Testis (tissue), 3 donors: Measurements from ENCODE around the gene RND3. TPM values are rescaled to one million over a fixed set of nuclear protein-coding genes. Genes with fewer than 3 reads are reported as not detected.

Experiments used
- DNase-seq: peaks from one replicate; pipeline ENCODE4 v3.0.0-alpha.2; 2019
- H3K27ac ChIP-seq, 2 donors: fragments of 200-600 bp; sonication (generic); one replicate each; pipeline ENCODE4 v1.5.1; 2019
- H3K27me3 ChIP-seq: fragments of 200-600 bp; sonication (generic); one replicate; pipeline ENCODE4 v1.5.1; 2019
- H3K36me3 ChIP-seq: fragments of 200-600 bp; sonication (generic); one replicate; pipeline ENCODE4 v1.5.1; 2017; ENCODE audit warnings: low read depth; ENCODE audit errors: missing control alignments
- H3K4me1 ChIP-seq: fragments of 200-600 bp; sonication (generic); one replicate; pipeline ENCODE4 v1.5.1; 2019
- H3K4me3 ChIP-seq, 2 donors: fragments of 200-600 bp; sonication (generic); one replicate each; pipeline ENCODE4 v1.5.1; 2017 to 2019
- H3K9me3 ChIP-seq: fragments of 200-600 bp; sonication (generic); one replicate; pipeline ENCODE4 v1.5.1; 2017
- CTCF ChIP-seq, 3 experiments: fragments of 450-650 bp in 2 of 3; fragments of 200-600 bp in 1 of 3; sonication (generic) in 1 of 3; IDR thresholded peaks; one replicate each; pipeline ENCODE4 v1.5.1; 2016 to 2019; ENCODE audit warnings: antibody characterized with exemption in 3 of 3, mild to moderate bottlenecking in 2 of 3, moderate library complexity in 1 of 3
- POLR2A ChIP-seq: fragments of 450-650 bp; IDR thresholded peaks from one replicate; pipeline ENCODE4 v1.6.1; 2017; ENCODE audit warnings: antibody characterized with exemption, mild to moderate bottlenecking, moderate library complexity
- WGBS, 2 donors: methylation state at CpG; one replicate each; pipeline ENCODE4 v1.1.5; 2018; 5-methylcytosine and 5-hydroxymethylcytosine counted together
- intact Hi-C: fragments of 100-400 bp; cut with DNase I; formaldehyde crosslinking; loops from one replicate; pipeline ENCODE4 v1.15.1; 2023; ENCODE audit warnings: low total_unique reads
- polyA plus RNA-seq: library from polyadenylated mRNA; stranded (reverse); fragments of 350-450 nt; fragmentation: Illumina TruSeq; extraction: RNeasy Lipid Tissue Mini Kit (QIAGEN cat#74804); gene quantifications from one replicate; pipeline ENCODE4 v1.2.3, GENCODE V29; 2014; ENCODE audit warnings: low read depth, low replicate concordance; ENCODE audit not compliant: insufficient read depth
- total RNA-seq, 2 donors: library from RNA; depleted of rRNA; stranded (reverse); fragments of >200 nt; gene quantifications; one replicate each; pipeline ENCODE4 v1.2.3, GENCODE V29; 2016

RND3 gene
- total and polyA plus RNA-seq, 3 donors from 2014 or later, result 5.0 to 10.2 (median 8.0) TPM

- no peak for TF ChIP-seq POLR2A
- no peak for TF ChIP-seq CTCF (IDR thresholded peaks at IDR 0.05)
- Histone ChIP-seq H3K27ac (no peak overlapping the region), H3K27me3 (no peaks in the 10 kb centered on the region), H3K4me1 (no peaks in the 10 kb centered on the region), H3K9me3 (no peaks in the 10 kb centered on the region), H3K4me3 (no peak overlapping the region), H3K36me3 (no peaks in the 10 kb centered on the region)
- DNase-seq, result no peak
- intact Hi-C loops, result no loop called here
- WGBS, 2 donors, result 86 to 93% methylated on average over 3 of the region's 3 CpGs
Measured at GRCh38 chr2:150473767-150474166, 13.7 kb downstream of the RND3 start.

- Histone ChIP-seq H3K27me3 (no peaks in the 10 kb centered on the region), H3K4me3 (no peak overlapping the region), H3K9me3 (no peaks in the 10 kb centered on the region), H3K36me3 (no peaks in the 10 kb centered on the region), H3K27ac (no peak overlapping the region), H3K4me1 (no peaks in the 10 kb centered on the region)
- no peak for TF ChIP-seq POLR2A
- TF ChIP-seq CTCF (IDR thresholded peaks at IDR 0.05), result no peak
- 54 to 63% methylated on average over 2 of the region's 2 CpGs for WGBS, 2 donors
- intact Hi-C loops, result no loop called here
- DNase-seq, result no peak
Measured at GRCh38 chr2:150472511-150472899, 15.0 kb downstream of the RND3 start.

- Histone ChIP-seq H3K4me1 (no peaks in the 10 kb centered on the region), H3K9me3 (no peaks in the 10 kb centered on the region), H3K27me3 (no peaks in the 10 kb centered on the region), H3K4me3 (no peak overlapping the region), H3K36me3 (no peaks in the 10 kb centered on the region), H3K27ac (no peak overlapping the region)
- TF ChIP-seq CTCF (IDR thresholded peaks at IDR 0.05), result no peak
- TF ChIP-seq POLR2A, result no peak
- DNase-seq, result no peak
- intact Hi-C loops, result no loop called here
- WGBS, 2 donors, result 57 to 76% methylated on average over 3 of the region's 3 CpGs
Measured at GRCh38 chr2:150471813-150472510, 15.5 kb downstream of the RND3 start.

- no peak for DNase-seq
- no peaks in the 10 kb centered on the region for H3K27me3 ChIP-seq
- H3K27ac ChIP-seq, result no peak overlapping the region
- H3K9me3 ChIP-seq, result no peaks in the 10 kb centered on the region
- no peaks in the 10 kb centered on the region for H3K36me3 ChIP-seq
- TF ChIP-seq CTCF (IDR thresholded peaks at IDR 0.05), result no peak
- no peak for TF ChIP-seq POLR2A
- no peak overlapping the region for H3K4me3 ChIP-seq
- intact Hi-C loops, result no loop called here
- WGBS, 2 donors, result 69 to 73% methylated on average over 5 of the region's 5 CpGs
- H3K4me1 ChIP-seq, result no peaks in the 10 kb centered on the region
Measured at GRCh38 chr2:150470435-150470834, 17.0 kb downstream of the RND3 start.

- WGBS, 2 donors, result 92 to 95% methylated on average over 14 of the region's 14 CpGs
- Histone ChIP-seq H3K4me1 (no peaks in the 10 kb centered on the region), H3K27ac (no peak overlapping the region), H3K27me3 (no peaks in the 10 kb centered on the region), H3K9me3 (no peaks in the 10 kb centered on the region), H3K36me3 (no peaks in the 10 kb centered on the region), H3K4me3 (no peak overlapping the region)
- no peak for DNase-seq
- intact Hi-C loops, result no loop called here
- TF ChIP-seq CTCF (IDR thresholded peaks at IDR 0.05) (no peak), POLR2A (no peak)
Measured at GRCh38 chr2:150469706-150470274, 17.7 kb downstream of the RND3 start.
